ENCODE data around the gene SLC38A10. TPM values are rescaled to one million over a fixed set of nuclear protein-coding genes. Genes with fewer than 3 reads are reported as not detected.

The SLC38A10 gene
- total and polyA plus RNA-seq, 8 donors = 72.8 to 190 (median 96.9) TPM

DNA sequence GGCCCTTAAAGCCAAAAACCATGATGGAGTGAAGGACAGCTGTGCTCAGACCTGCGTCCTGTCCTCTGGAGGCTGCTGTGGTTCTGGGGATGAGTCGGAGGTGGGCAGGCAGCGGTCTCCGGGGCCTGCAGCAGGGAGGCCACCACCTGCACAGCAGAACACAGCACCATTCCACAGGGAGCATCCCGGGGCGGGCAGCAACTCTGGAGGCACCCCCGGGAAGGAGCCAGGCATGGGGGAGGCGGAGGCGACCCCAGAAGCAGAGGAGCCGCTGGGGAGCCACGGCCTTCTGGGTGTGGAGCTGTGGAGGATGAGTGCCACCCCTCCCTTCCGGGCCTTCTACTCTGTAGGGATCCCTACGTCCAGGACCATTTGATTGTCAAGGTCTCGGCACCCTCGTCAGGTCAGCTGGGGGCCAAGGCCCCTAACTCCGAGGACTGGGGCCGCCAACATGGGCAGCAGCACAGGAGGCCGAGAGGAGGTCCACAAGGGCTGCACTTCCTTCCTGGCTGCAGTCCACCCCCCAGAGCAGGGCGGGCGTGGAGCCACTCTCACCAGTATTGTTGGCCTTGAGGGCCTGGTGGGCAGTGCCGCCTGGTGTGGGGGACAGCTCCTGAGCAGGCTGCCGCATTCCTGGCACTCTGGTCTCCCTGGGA, 96.2 kb downstream of the SLC38A10 start:
- Histone ChIP-seq H3K9me3 (no peaks in the 10 kb centered on the region), H3K36me3 (no peaks in the 10 kb centered on the region), H3K4me3 (no peak overlapping the region), H3K27me3 (no peaks in the 10 kb centered on the region), H3K4me1 (no peaks in the 10 kb centered on the region), H3K27ac (no peak overlapping the region)
- TF ChIP-seq CTCF (IDR thresholded peaks at IDR 0.05) = no peak
- FAIRE-seq (no peak), DNase-seq (peak in 2 of 6 donors; percentile 31 to 63), ATAC-seq (no peak)
- 92 to 93% methylated on average over 22 of the region's 22 CpGs for WGBS, 2 donors
- intact Hi-C loops (cut with DNase I) = no loop called here

DNA sequence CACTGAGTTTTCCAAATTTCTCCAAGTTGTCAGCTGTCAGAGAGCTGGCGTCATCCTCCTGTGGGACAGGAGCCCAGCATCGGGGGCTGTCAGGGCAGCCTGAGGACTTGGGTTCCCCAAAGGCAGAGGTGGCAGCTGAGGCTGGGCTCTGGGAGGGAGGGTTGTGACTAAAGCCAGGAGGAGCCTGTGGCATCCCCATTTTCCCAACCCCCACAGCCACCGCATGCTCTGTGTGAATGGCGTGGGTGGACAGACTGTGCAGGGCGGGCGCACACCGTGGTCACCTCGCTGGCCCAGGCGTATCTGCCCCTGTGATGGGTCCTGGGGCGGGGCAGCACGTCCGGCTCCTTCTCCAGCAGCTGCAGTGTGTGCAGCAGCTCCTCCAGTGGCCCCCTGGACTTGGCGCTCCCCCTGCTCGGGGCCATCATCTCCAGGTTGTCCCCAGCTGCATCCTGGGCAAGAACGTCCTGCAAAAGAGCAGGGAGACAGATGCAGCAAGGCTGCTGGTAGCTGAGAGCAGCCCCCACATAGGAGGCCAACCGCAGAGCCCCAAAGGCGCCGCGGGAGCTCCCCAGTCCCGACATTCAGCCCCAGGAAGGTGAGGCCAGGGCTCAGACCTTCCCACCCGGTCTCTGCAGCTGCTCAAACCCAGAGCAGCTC, 97.1 kb downstream of the SLC38A10 start:
- intact Hi-C loops (cut with DNase I) = no loop called here
- FAIRE-seq = no peak
- H3K36me3 ChIP-seq = no peaks in the 10 kb centered on the region
- H3K9me3 ChIP-seq = no peaks in the 10 kb centered on the region
- no peak for ATAC-seq
- DNase-seq = peak in 2 of 6 donors; percentile 9 to 58
- 92 to 93% methylated on average over 21 of the region's 21 CpGs for WGBS, 2 donors
- no peak overlapping the region for H3K27ac ChIP-seq
- H3K4me1 ChIP-seq = no peaks in the 10 kb centered on the region
- no peaks in the 10 kb centered on the region for H3K27me3 ChIP-seq
- no peak for TF ChIP-seq CTCF (IDR thresholded peaks at IDR 0.05)
- H3K4me3 ChIP-seq = no peak overlapping the region

DNA sequence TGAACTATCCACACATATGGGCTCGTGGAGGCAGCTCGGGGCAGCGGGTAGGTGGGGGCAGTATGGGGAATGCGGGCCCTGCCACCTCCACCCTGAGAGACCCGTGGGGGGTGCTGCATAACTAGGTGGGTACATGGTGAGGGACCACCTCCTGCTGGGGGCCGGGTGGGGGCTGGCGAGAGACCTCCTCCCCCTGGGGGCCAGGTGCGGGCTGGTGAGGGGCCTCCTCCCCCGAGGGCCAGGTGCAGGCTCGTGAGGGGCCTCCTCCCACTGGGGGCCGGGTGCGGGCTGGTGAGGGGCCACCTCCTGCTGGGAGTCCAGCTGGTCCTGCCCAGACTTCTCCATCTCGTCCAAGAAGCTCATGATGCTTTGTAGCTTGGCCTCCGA, 97.7 kb downstream of the SLC38A10 start:
- H3K4me3 ChIP-seq = no peak overlapping the region
- no peaks in the 10 kb centered on the region for H3K27me3 ChIP-seq
- peak in 2 of 6 donors; percentile 30 to 76 for DNase-seq
- TF ChIP-seq CTCF (IDR thresholded peaks at IDR 0.05) = no peak
- WGBS, 2 donors = 89% methylated on average over 14 of the region's 14 CpGs
- no peaks in the 10 kb centered on the region for H3K9me3 ChIP-seq
- H3K36me3 ChIP-seq = no peaks in the 10 kb centered on the region
- FAIRE-seq = no peak
- ATAC-seq = no peak
- H3K4me1 ChIP-seq = no peaks in the 10 kb centered on the region
- no peak overlapping the region for H3K27ac ChIP-seq
- intact Hi-C loops (cut with DNase I) = no loop called here

GRCh38 chr17:81196505-81197408, 98.3 kb downstream of the SLC38A10 start:
- ATAC-seq (no peak), FAIRE-seq (no peak), DNase-seq (peak in 2 of 6 donors; percentile 25 to 62)
- intact Hi-C loops (cut with DNase I) = no loop called here
- Histone ChIP-seq H3K36me3 (no peaks in the 10 kb centered on the region), H3K27me3 (no peaks in the 10 kb centered on the region), H3K9me3 (no peaks in the 10 kb centered on the region), H3K27ac (no peak overlapping the region), H3K4me3 (no peak overlapping the region), H3K4me1 (no peaks in the 10 kb centered on the region)
- 89 to 91% methylated on average over 36 to 45 of the region's 45 CpGs for WGBS, 2 donors
- no peak for TF ChIP-seq CTCF (IDR thresholded peaks at IDR 0.05)
